DMS 273 treated with DMSO at 0.1 percent for 48 hours (cell line): ENCODE data around the gene TASP1.
"Not testable (repeated sequence)": the region's sequence is repeated elsewhere in the genome, so short reads cannot be mapped to it uniquely, and the experiment has no call there.

Experiments
- DNase-seq: peaks from one replicate; lab custom pipeline; 2025; lab: John Stamatoyannopoulos, UW

Gene TASP1

GRCh38 chr20:13493143-13493542, 145.6 kb downstream of the TASP1 start:
- no peak for DNase-seq

- no peak for DNase-seq
Measured at GRCh38 chr20:13492001-13492481, 146.7 kb downstream of the TASP1 start.

- DNase-seq = no peak
Measured at GRCh38 chr20:13487202-13487601, 151.5 kb downstream of the TASP1 start.

- DNase-seq = no peak
Measured at GRCh38 chr20:13486694-13487093, 152.0 kb downstream of the TASP1 start.

- DNase-seq = no peak
Measured at GRCh38 chr20:13485576-13485975, 153.2 kb downstream of the TASP1 start.

GRCh38 chr20:13485019-13485418, 153.7 kb downstream of the TASP1 start:
- DNase-seq = not testable (repeated sequence)

- DNase-seq = not testable (repeated sequence)
Measured at GRCh38 chr20:13483472-13483871, 155.3 kb downstream of the TASP1 start.

- no peak for DNase-seq
Measured at GRCh38 chr20:13478366-13478765, 160.4 kb downstream of the TASP1 start.

GRCh38 chr20:13474467-13474866, 164.3 kb downstream of the TASP1 start:
- no peak for DNase-seq

- DNase-seq = no peak
Measured at GRCh38 chr20:13469262-13469661, 169.5 kb downstream of the TASP1 start.

GRCh38 chr20:13468166-13468565, 170.6 kb downstream of the TASP1 start:
- DNase-seq = no peak

- DNase-seq = no peak
Measured at GRCh38 chr20:13464702-13465101, 174.0 kb downstream of the TASP1 start.

- DNase-seq = no peak
Measured at GRCh38 chr20:13461849-13462458, 176.8 kb downstream of the TASP1 start.

- no peak for DNase-seq
Measured at GRCh38 chr20:13458860-13459451, 179.8 kb downstream of the TASP1 start.

GRCh38 chr20:13457487-13457886, 181.2 kb downstream of the TASP1 start:
- DNase-seq = no peak

GRCh38 chr20:13455713-13456112, 183.0 kb downstream of the TASP1 start:
- no peak for DNase-seq

GRCh38 chr20:13453367-13453766, 185.4 kb downstream of the TASP1 start:
- DNase-seq = no peak

- no peak for DNase-seq
Measured at GRCh38 chr20:13452470-13453124, 186.1 kb downstream of the TASP1 start.

GRCh38 chr20:13449868-13450434, 188.8 kb downstream of the TASP1 start:
- no peak for DNase-seq

- no peak for DNase-seq
Measured at GRCh38 chr20:13447385-13448180, 191.1 kb downstream of the TASP1 start.

- no peak for DNase-seq
Measured at GRCh38 chr20:13443690-13444089, 195.0 kb downstream of the TASP1 start.

GRCh38 chr20:13442986-13443385, 195.7 kb downstream of the TASP1 start:
- DNase-seq = no peak
